Measurements from ENCODE around the gene NELFE. TPM values are rescaled to one million over a fixed set of nuclear protein-coding genes. Genes with fewer than 3 reads are reported as not detected.

NELFE gene
- total RNA-seq, 1 experiment from 2014 or later: 50.8 TPM

DNA sequence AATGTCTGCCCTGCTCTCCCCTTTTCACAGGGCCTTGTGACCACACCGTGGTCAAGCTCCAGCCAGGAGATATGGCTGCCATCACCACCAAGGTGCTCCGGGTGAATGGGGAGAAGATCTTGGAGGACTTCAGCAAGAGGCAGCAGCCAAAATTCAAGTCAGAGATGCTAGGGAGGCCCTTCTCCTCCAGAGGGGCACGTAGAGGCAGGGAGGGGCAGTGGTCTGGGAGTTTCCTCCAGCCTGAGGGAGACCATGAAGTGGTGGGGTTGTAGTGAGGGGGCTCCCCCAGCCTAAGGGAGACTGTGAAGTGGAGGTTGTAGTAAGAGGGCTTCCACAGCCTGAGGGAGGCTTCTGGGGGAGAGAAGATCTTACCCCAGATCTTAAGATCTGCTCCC lies 9.2 kb upstream of the NELFE start:
- Histone ChIP-seq H3K9me2 (ENCODE audit: insufficient read depth) (no peaks in the 10 kb centered on the region), H3F3A (ENCODE audit: insufficient read depth, low read depth) (peaks cover 10% of the 10 kb centered on the region), H3K36me3 (ENCODE audit: low read depth) (0 out of 2 replicates have a peak, but pooled peaks cover 4% of the 10 kb centered on the region), H3K79me2 (ENCODE audit: low read depth) (peaks cover 22% of the 10 kb centered on the region), H3K27me3 (ENCODE audit: insufficient read depth, low read depth) (no peaks in the 10 kb centered on the region), H3K4me1 (replicated peaks; ENCODE audit: insufficient read depth) (peaks cover 6% of the 10 kb centered on the region), H4K20me1 (ENCODE audit: insufficient read depth) (no peaks in the 10 kb centered on the region), H3K27ac (no peak overlapping the region), H3K4me3 (no peak overlapping the region), H3K9me3 (ENCODE audit: insufficient read depth, low read depth) (no peaks in the 10 kb centered on the region), H3K4me2 (no peak overlapping the region), H2AFZ (no peak overlapping the region)
- CTCF ChIA-PET: no interaction called here
- POLR2A ChIA-PET (ENCODE audit: unreplicated experiment): no interaction called here
- no peak for TF ChIP-seq EZH2 (IDR thresholded peaks at IDR 0.05; ENCODE audit: low read depth)
- TF ChIP-seq CTCF (conservative IDR thresholded peaks at IDR 0.05): no peak
- no peak for DNase-seq
- intact Hi-C loops (cut with micrococcal nuclease; ENCODE audit: unreplicated experiment): no loop called here
- BruUV-seq (replicated peaks): no TSS peak

DNA sequence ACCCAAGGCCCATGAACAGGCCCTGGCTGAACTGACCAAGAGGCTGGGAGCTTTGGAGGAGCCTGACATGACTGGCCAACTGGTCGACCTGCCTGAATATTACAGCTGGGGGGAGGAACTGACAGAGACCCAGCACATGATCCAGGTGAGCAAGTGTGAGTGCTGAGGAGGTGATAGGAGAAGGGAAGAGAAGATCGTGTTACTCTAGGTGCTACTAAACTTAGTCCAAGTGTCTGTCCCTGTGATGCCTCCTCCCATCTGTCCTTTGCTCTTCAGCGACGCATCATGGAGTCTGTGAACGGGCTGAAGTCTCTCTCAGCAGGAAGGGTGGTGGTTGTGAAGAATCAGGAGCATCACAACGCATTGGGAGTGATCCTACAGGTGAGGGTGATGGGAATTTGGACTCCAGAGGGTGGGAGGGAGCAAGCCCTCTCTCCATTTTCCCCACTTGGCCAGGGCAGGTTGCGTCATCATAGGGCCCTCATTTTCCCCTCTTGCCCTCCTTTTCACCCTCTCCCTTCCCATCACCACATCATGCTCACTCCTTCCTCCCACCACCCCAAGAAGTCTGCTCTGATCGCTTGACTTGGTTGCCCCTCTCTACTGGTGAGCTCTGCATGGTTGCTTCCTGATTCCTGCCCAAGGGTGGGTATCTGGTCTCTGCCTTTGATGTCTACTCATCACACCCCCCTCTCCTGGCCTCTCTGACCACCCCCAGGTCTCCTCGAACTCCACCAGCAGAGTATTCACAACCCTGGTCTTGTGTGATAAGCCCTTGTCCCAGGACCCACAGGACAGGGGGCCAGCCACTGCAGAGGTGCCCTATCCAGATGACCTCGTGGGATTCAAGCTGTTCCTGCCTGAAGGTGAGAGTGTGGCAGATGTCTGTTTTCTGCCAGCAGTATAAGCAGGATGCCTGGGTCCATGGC lies 8.5 kb upstream of the NELFE start:
- POLR2A ChIA-PET (ENCODE audit: unreplicated experiment): interaction anchor here (0.5 kb wide), 1 partner anchor 97 kb away, joined by 6 read pairs; no protein-coding TSS in a partner anchor
- TF ChIP-seq EZH2 (IDR thresholded peaks at IDR 0.05; ENCODE audit: low read depth): no peak
- Histone ChIP-seq H3K79me2 (ENCODE audit: low read depth) (peaks cover 17% of the 10 kb centered on the region), H3K27ac (no peak overlapping the region), H3F3A (ENCODE audit: insufficient read depth, low read depth) (peaks cover 3% of the 10 kb centered on the region), H3K4me1 (replicated peaks; ENCODE audit: insufficient read depth) (peaks cover 6% of the 10 kb centered on the region; the same call in 1 of the 2 replicates), H2AFZ (no peak overlapping the region), H4K20me1 (ENCODE audit: insufficient read depth) (no peaks in the 10 kb centered on the region), H3K9me3 (ENCODE audit: insufficient read depth, low read depth) (no peaks in the 10 kb centered on the region), H3K4me2 (no peak overlapping the region), H3K4me3 (no peak overlapping the region), H3K36me3 (ENCODE audit: low read depth) (peaks cover 4% of the 10 kb centered on the region; the same call in 1 of the 2 replicates), H3K9me2 (ENCODE audit: insufficient read depth) (no peaks in the 10 kb centered on the region), H3K27me3 (ENCODE audit: insufficient read depth, low read depth) (no peaks in the 10 kb centered on the region)
- BruUV-seq (replicated peaks): no TSS peak
- no peak for DNase-seq
- CTCF ChIA-PET: interaction anchor here (0.6 kb wide), 1 partner anchor 870 kb away, joined by 13 read pairs; no protein-coding TSS in a partner anchor
- intact Hi-C loops (cut with micrococcal nuclease; ENCODE audit: unreplicated experiment): no loop called here

DNA sequence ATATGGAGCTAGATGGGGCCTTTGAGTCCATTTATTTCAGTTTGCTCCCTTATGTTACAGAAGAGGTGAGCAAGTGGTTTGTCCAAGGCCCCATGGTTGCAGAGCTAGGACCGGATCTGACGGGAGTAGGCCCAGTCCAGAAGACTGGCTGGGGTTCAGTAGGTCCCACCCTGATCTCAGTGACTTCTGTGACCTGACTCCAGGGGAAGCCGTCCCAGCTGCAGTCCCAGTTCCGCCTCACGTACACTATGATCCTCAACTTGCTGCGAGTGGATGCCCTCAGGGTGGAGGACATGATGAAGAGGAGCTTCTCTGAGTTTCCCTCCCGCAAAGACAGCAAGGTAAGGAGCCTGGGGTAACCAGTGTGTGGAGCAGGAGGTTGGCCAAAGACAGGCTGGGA lies 7.7 kb upstream of the NELFE start:
- no peaks in the 10 kb centered on the region for H4K20me1 ChIP-seq (ENCODE audit: insufficient read depth)
- H3K9me3 ChIP-seq (ENCODE audit: insufficient read depth, low read depth): no peaks in the 10 kb centered on the region
- H3K36me3 ChIP-seq (ENCODE audit: low read depth): peaks cover 4% of the 10 kb centered on the region; the same call in 1 of the 2 replicates
- no peak overlapping the region for H3K4me3 ChIP-seq
- no peak overlapping the region for H3K27ac ChIP-seq
- no peaks in the 10 kb centered on the region for H3K9me2 ChIP-seq (ENCODE audit: insufficient read depth)
- peaks cover 3% of the 10 kb centered on the region; the same call in 1 of the 2 replicates for H3F3A ChIP-seq (ENCODE audit: insufficient read depth, low read depth)
- POLR2A ChIA-PET (ENCODE audit: unreplicated experiment): interaction anchor here (0.5 kb wide), 1 partner anchor 98 kb away, joined by 6 read pairs; no protein-coding TSS in a partner anchor
- DNase-seq: no peak
- intact Hi-C loops (cut with micrococcal nuclease; ENCODE audit: unreplicated experiment): no loop called here
- no peak overlapping the region for H3K4me2 ChIP-seq
- H3K79me2 ChIP-seq (ENCODE audit: low read depth): peaks cover 15% of the 10 kb centered on the region
- BruUV-seq (replicated peaks): no TSS peak
- no peak for TF ChIP-seq EZH2 (IDR thresholded peaks at IDR 0.05; ENCODE audit: low read depth)
- TF ChIP-seq CTCF (conservative IDR thresholded peaks at IDR 0.05): no peak
- no peaks in the 10 kb centered on the region for H3K27me3 ChIP-seq (ENCODE audit: insufficient read depth, low read depth)
- CTCF ChIA-PET: interaction anchor here (0.6 kb wide), 1 partner anchor 871 kb away, joined by 13 read pairs; no protein-coding TSS in a partner anchor
- H2AFZ ChIP-seq: no peak overlapping the region
- peaks cover 6% of the 10 kb centered on the region; the same call in 1 of the 2 replicates for H3K4me1 ChIP-seq (replicated peaks; ENCODE audit: insufficient read depth)

All from PC-9 (cell line).